ENCODE data around the gene KLHL34. TPM values are rescaled to one million over a fixed set of nuclear protein-coding genes. Genes with fewer than 3 reads are reported as not detected.

The KLHL34 gene
- total RNA-seq = 3.4 TPM

- DNase-seq = no peak
These were observed at the start of gene KLHL34 for GRCh38 chrX:21658152-21658737. Gene KLHL34, minus strand, starts transcription at chrX:21658330. Its CDS starts 542 bp downstream, at chrX:21657788.

GRCh38 chrX:21705225-21705624, 47.1 kb upstream of the KLHL34 start:
- no peak for DNase-seq

GRCh38 chrX:21702725-21703124, 44.6 kb upstream of the KLHL34 start:
- DNase-seq = no peak

- no peak for DNase-seq
These were observed 42.8 kb upstream of the KLHL34 start for GRCh38 chrX:21700967-21701366.

- DNase-seq = no peak
These were observed 42.1 kb upstream of the KLHL34 start for GRCh38 chrX:21700275-21700674.

GRCh38 chrX:21699136-21699535, 41.0 kb upstream of the KLHL34 start:
- no peak for DNase-seq

- DNase-seq = no peak
These were observed 40.1 kb upstream of the KLHL34 start for GRCh38 chrX:21698272-21698671.

- no peak for DNase-seq
These were observed 33.4 kb upstream of the KLHL34 start for GRCh38 chrX:21691512-21692018.

GRCh38 chrX:21683941-21684340, 25.8 kb upstream of the KLHL34 start:
- no peak for DNase-seq

- no peak for DNase-seq
These were observed 20.0 kb upstream of the KLHL34 start for GRCh38 chrX:21678048-21678612.

GRCh38 chrX:21675931-21676330, 17.8 kb upstream of the KLHL34 start:
- DNase-seq = no peak

GRCh38 chrX:21674430-21675186, 16.5 kb upstream of the KLHL34 start:
- no peak for DNase-seq

- no peak for DNase-seq
These were observed 8.5 kb upstream of the KLHL34 start for GRCh38 chrX:21666679-21667078.

- DNase-seq = no peak
These were observed 8.1 kb upstream of the KLHL34 start for GRCh38 chrX:21666252-21666651.

- no peak for DNase-seq
These were observed 4.6 kb upstream of the KLHL34 start for GRCh38 chrX:21662761-21663160.

GRCh38 chrX:21661316-21661715, 3.2 kb upstream of the KLHL34 start:
- no peak for DNase-seq

- DNase-seq = no peak
These were observed 2.0 kb upstream of the KLHL34 start for GRCh38 chrX:21660156-21660555.

- no peak for DNase-seq
These were observed 1.2 kb upstream of the KLHL34 start for GRCh38 chrX:21659320-21659719.

GRCh38 chrX:21658746-21659145, 616 bp upstream of the KLHL34 start:
- DNase-seq = no peak

- no peak for DNase-seq
These were observed 595 bp downstream of the KLHL34 start for GRCh38 chrX:21657318-21658151.

GRCh38 chrX:21656587-21657317, 1.4 kb downstream of the KLHL34 start:
- no peak for DNase-seq
